Gastroesophageal sphincter (tissue), 4 donors: ENCODE results near the gene ELANE. TPM values are rescaled to one million over a fixed set of nuclear protein-coding genes. Genes with fewer than 3 reads are reported as not detected.

ENCODE experiments used
- ATAC-seq: fragments of 150-250 bp; one replicate; pipeline ENCODE4 v1.9.1; 2016; ENCODE audit warnings: mild to moderate bottlenecking, moderate library complexity
- H3K27ac ChIP-seq, 4 donors: fragments of 200-600 bp; sonication (generic) in 3 of 4; 1 replicate in 3 of 4; 2 replicates in 1 of 4; pipeline ENCODE4 v1.5.1; 2016 to 2019
- H3K27me3 ChIP-seq: fragments of 200-600 bp; sonication (generic); one replicate; pipeline ENCODE4 v1.5.1; 2019
- H3K36me3 ChIP-seq, 2 donors: fragments of 200-600 bp; sonication (generic); one replicate each; pipeline ENCODE4 v1.5.1; 2019; ENCODE audit warnings: control low read depth in 1 of 2
- H3K4me1 ChIP-seq, 3 donors: fragments of 200-600 bp; sonication (generic); 1 replicate in 2 of 3; 2 replicates in 1 of 3; pipeline ENCODE4 v1.5.1; 2016 to 2019; ENCODE audit warnings: control low read depth in 2 of 3
- H3K4me3 ChIP-seq, 2 donors: fragments of 200-600 bp; sonication (generic); one replicate each; pipeline ENCODE4 v1.5.1; 2019; ENCODE audit warnings: mild to moderate bottlenecking in 1 of 2, moderate library complexity in 1 of 2
- H3K9me3 ChIP-seq, 3 donors: fragments of 200-600 bp; sonication (generic); one replicate each; pipeline ENCODE4 v1.5.1; 2017 to 2019; ENCODE audit warnings: control low read depth in 2 of 3
- CTCF ChIP-seq, 4 experiments: fragments of 200-600 bp in 2 of 4; fragments of 450-650 bp in 2 of 4; sonication (generic) in 1 of 4; IDR thresholded peaks; one replicate each; pipeline ENCODE4 v1.5.1; 2017 to 2019; ENCODE audit warnings: antibody characterized with exemption in 4 of 4, mild to moderate bottlenecking in 2 of 4, moderate library complexity in 2 of 4
- EP300 ChIP-seq: sonication (generic); formaldehyde crosslinking; IDR thresholded peaks from one replicate; pipeline ENCODE4 v1.6.1; 2017; ENCODE audit warnings: antibody characterized with exemption, mild to moderate bottlenecking
- POLR2A ChIP-seq, 2 donors: fragments of 450-650 bp; IDR thresholded peaks; one replicate each; pipeline ENCODE4 v1.6.1; 2017; ENCODE audit warnings: antibody characterized with exemption in 2 of 2, mild to moderate bottlenecking in 2 of 2, moderate library complexity in 1 of 2
- POLR2AphosphoS5 ChIP-seq: sonication (generic); formaldehyde crosslinking; IDR thresholded peaks from one replicate; pipeline ENCODE4 v1.6.1; 2017; ENCODE audit warnings: antibody characterized with exemption
- WGBS, 2 donors: methylation state at CpG; one replicate each; pipeline ENCODE4 v1.1.5; 2018; ENCODE audit warnings: low coverage in 1 of 2; 5-methylcytosine and 5-hydroxymethylcytosine counted together
- total RNA-seq, 4 donors: library from RNA; depleted of rRNA; stranded (reverse); fragments of >200 nt; gene quantifications; one replicate each; pipeline ENCODE4 v1.1.0, GENCODE V29; 2016

Gene ELANE
- total RNA-seq, 4 donors from 2014 or later, result 0.49 to 2.3 (median 1.7) TPM

- 90% methylated on average over 9 of the region's 34 CpGs; no CpG with 5 or more reads in 1 of the 2 donors for WGBS, 2 donors
- ATAC-seq, result no peak
These were observed 29.4 kb downstream of the ELANE start for GRCh38 chr19:881385-882071.

GRCh38 chr19:882871-883497 lies 30.9 kb downstream of the ELANE start:
- no peak for TF ChIP-seq CTCF (IDR thresholded peaks at IDR 0.05)
- no peak for TF ChIP-seq POLR2AphosphoS5
- no peak for TF ChIP-seq EP300
- no peak for TF ChIP-seq POLR2A (IDR thresholded peaks at IDR 0.05)
- no peak overlapping the region for H3K27ac ChIP-seq
- H3K9me3 ChIP-seq, result no peaks in the 10 kb centered on the region
- 65 to 88% methylated on average over 2 to 16 of the region's 30 CpGs for WGBS, 2 donors
- peaks cover 0 to 99% of the 10 kb centered on the region in 2 donors for H3K36me3 ChIP-seq
- no peaks in the 10 kb centered on the region for H3K4me1 ChIP-seq
- no peak overlapping the region for H3K4me3 ChIP-seq
- H3K27me3 ChIP-seq, result no peaks in the 10 kb centered on the region
- ATAC-seq, result no peak

More at GRCh38 chr19:881385-882071, 29.4 kb downstream of the ELANE start:
- no peaks in the 10 kb centered on the region for H3K27me3 ChIP-seq
- TF ChIP-seq EP300 (no peak), POLR2AphosphoS5 (no peak), CTCF (IDR thresholded peaks at IDR 0.05) (no peak), POLR2A (IDR thresholded peaks at IDR 0.05) (no peak)
- no peaks in the 10 kb centered on the region for H3K4me1 ChIP-seq
- no peaks in the 10 kb centered on the region for H3K9me3 ChIP-seq
- peaks cover 0 to 96% of the 10 kb centered on the region in 2 donors for H3K36me3 ChIP-seq
- H3K4me3 ChIP-seq, result no peak overlapping the region
- no peak overlapping the region for H3K27ac ChIP-seq

GRCh38 chr19:883661-884211 lies 31.6 kb downstream of the ELANE start:
- H3K36me3 ChIP-seq, result peaks cover 0 to 100% of the 10 kb centered on the region in 2 donors
- WGBS, 2 donors, result 89% methylated on average over 13 of the region's 22 CpGs; no CpG with 5 or more reads in 1 of the 2 donors

GRCh38 chr19:884420-885211 lies 32.5 kb downstream of the ELANE start:
- Histone ChIP-seq H3K27me3 (no peaks in the 10 kb centered on the region), H3K9me3 (no peaks in the 10 kb centered on the region), H3K4me1 (no peaks in the 10 kb centered on the region), H3K36me3 (peaks cover 0 to 100% of the 10 kb centered on the region in 2 donors), H3K27ac (no peak overlapping the region), H3K4me3 (no peak overlapping the region)
- TF ChIP-seq EP300, result no peak
- no peak for TF ChIP-seq POLR2AphosphoS5
- 84 to 93% methylated on average over 3 to 5 of the region's 51 CpGs for WGBS, 2 donors
- ATAC-seq, result no peak

More at GRCh38 chr19:883661-884211, 31.6 kb downstream of the ELANE start:
- Histone ChIP-seq H3K27ac (no peak overlapping the region), H3K27me3 (no peaks in the 10 kb centered on the region), H3K4me1 (no peaks in the 10 kb centered on the region), H3K9me3 (no peaks in the 10 kb centered on the region), H3K4me3 (no peak overlapping the region)
- ATAC-seq, result no peak
- no peak for TF ChIP-seq EP300

GRCh38 chr19:885536-886224 lies 33.6 kb downstream of the ELANE start:
- no peak for ATAC-seq
- Histone ChIP-seq H3K4me1 (peaks cover 0 to 2% (median 0%) of the 10 kb centered on the region in 3 donors), H3K36me3 (peaks cover 0 to 100% of the 10 kb centered on the region in 2 donors), H3K27ac (no peak overlapping the region), H3K4me3 (no peak overlapping the region), H3K9me3 (no peaks in the 10 kb centered on the region), H3K27me3 (no peaks in the 10 kb centered on the region)
- 80 to 96% methylated on average over 1 to 11 of the region's 64 CpGs for WGBS, 2 donors
- TF ChIP-seq POLR2A (IDR thresholded peaks at IDR 0.05), result no peak
- TF ChIP-seq POLR2AphosphoS5, result no peak
- TF ChIP-seq CTCF (IDR thresholded peaks at IDR 0.05), result no peak
